GM18526 (cell line): ENCODE results near the gene DGKB.

Experiments
- POLR2A ChIP-seq: IDR thresholded peaks from 3 replicates; pipeline ENCODE4 v1.6.1; 2011; ENCODE audit not compliant: insufficient read length; ENCODE audit errors: extremely low read depth

The DGKB gene

GRCh38 chr7:14125998-14126397, 776.6 kb downstream of the DGKB start:
- no peak for TF ChIP-seq POLR2A

GRCh38 chr7:14124716-14125115, 777.8 kb downstream of the DGKB start:
- TF ChIP-seq POLR2A = no peak

- no peak for TF ChIP-seq POLR2A
Observed at GRCh38 chr7:14123923-14124322, 778.6 kb downstream of the DGKB start.

GRCh38 chr7:14115701-14116100, 786.9 kb downstream of the DGKB start:
- TF ChIP-seq POLR2A = no peak

GRCh38 chr7:14104861-14105260, 797.7 kb downstream of the DGKB start:
- no peak for TF ChIP-seq POLR2A

- TF ChIP-seq POLR2A = no peak
Observed at GRCh38 chr7:14096159-14096558, 806.4 kb downstream of the DGKB start.

GRCh38 chr7:14095233-14095950, 807.2 kb downstream of the DGKB start:
- no peak for TF ChIP-seq POLR2A
